Stimulated activated CD8-positive, alpha-beta memory T cell treated with anti-CD3 and anti-CD28 coated beads, Interleukin-4, amount 100 ng/mL, for 24 hours (primary cell): ENCODE data around the gene TNFRSF6B.
"Not testable (repeated sequence)": the region's sequence is repeated elsewhere in the genome, so short reads cannot be mapped to it uniquely, and the experiment has no call there.

Experiments used
- DNase-seq: peaks from one replicate; pipeline ENCODE4 v3.0.0-alpha.2; 2020; ENCODE audit warnings: low read depth

TNFRSF6B gene, protein sequence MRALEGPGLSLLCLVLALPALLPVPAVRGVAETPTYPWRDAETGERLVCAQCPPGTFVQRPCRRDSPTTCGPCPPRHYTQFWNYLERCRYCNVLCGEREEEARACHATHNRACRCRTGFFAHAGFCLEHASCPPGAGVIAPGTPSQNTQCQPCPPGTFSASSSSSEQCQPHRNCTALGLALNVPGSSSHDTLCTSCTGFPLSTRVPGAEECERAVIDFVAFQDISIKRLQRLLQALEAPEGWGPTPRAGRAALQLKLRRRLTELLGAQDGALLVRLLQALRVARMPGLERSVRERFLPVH

DNA sequence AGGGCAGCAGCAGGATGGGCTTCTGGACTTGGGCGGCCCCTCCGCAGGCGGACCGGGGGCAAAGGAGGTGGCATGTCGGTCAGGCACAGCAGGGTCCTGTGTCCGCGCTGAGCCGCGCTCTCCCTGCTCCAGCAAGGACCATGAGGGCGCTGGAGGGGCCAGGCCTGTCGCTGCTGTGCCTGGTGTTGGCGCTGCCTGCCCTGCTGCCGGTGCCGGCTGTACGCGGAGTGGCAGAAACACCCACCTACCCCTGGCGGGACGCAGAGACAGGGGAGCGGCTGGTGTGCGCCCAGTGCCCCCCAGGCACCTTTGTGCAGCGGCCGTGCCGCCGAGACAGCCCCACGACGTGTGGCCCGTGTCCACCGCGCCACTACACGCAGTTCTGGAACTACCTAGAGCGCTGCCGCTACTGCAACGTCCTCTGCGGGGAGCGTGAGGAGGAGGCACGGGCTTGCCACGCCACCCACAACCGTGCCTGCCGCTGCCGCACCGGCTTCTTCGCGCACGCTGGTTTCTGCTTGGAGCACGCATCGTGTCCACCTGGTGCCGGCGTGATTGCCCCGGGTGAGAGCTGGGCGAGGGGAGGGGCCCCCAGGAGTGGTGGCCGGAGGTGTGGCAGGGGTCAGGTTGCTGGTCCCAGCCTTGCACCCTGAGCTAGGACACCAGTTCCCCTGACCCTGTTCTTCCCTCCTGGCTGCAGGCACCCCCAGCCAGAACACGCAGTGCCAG is at the start of gene TNFRSF6B:
TNFRSF6B (plus strand) TSS at position 25 of the 729 bp plus-strand sequence; CDS start at position 141, 116 bp downstream.
- no peak for DNase-seq

DNA sequence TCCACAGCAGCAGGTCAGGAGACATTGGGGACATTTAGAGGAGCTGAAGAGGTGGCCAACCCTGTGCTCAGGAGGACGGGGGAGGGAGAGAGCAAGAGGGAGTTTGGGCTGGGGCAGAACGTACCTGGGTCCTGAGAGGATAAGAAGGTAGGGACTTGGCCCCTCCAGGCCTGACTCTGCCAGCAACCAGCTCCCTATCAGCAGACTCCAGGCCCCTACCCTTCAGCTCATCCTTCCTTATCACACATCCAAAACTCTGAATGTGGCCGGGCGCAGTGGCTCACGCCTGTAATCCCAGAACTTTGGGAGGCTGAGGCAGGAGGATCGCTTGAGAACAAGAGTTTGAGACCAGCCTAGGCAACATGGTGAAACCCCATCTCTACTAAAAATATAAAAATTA is 48.3 kb upstream of the TNFRSF6B start:
- no peak for DNase-seq

DNA sequence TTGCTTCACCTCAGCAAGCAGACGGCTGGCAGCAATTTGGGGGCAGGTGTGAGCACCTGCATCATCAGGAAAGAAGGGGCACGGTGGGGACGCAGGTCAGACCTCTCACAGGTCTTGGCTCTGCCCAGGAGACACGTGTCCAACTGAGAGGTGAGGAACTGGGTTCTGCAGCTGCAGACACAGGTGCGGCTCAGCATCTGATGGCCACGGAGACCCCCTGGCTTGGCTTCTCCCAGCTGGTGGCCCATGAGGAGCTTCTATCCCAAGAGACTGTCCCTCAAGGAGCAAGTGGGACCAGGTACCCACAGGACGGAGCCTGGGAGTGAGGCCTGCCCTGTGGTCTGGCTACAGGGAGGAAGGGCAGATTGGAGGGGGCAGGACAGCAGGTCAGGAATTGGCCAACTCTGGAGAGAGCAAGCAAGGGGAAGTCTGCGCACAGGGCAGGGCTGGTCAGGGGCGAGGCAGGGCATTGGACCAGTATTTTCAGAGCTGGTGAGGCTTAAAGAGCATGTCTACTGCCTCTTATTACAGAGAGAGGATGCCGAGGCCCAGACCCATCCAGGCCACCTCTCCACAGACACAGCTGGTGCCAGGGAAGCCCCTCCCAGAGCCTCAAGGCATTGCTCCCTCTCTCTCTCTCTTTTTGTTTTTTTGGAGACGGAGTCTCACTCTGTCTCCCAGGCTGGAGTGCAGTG is 47.4 kb upstream of the TNFRSF6B start:
- DNase-seq = no peak

DNA sequence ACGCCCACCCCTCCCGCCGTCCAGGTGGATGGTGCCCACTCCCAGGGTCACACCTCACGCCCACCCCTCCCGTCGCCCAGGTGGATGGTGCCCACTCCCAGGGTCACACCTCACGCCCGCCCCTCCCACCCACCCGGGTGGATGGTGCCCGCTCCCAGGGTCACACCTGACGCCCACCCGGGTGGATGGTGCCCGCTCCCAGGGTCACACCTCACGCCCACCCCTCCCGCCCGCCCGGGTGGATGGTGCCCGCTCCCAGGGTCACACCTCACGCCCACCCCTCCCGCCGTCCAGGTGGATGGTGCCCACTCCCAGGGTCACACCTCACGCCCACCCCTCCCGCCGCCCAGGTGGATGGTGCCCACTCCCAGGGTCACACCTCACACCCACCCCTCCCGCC is 46.0 kb upstream of the TNFRSF6B start:
- DNase-seq = not testable (repeated sequence)

DNA sequence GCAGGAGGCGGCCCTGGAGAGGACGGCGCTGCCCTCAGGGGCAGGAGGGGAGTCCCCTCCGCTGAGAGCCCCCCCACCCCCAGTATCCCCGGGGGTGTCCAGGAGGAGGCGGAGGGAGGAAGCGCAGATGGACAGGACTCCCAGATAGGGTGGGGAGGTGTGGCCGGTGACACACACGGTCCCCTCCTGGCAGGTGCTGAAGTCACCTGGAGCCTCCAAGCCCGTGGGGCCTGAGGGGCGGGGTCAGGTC is 44.6 kb upstream of the TNFRSF6B start:
- no peak for DNase-seq

DNA sequence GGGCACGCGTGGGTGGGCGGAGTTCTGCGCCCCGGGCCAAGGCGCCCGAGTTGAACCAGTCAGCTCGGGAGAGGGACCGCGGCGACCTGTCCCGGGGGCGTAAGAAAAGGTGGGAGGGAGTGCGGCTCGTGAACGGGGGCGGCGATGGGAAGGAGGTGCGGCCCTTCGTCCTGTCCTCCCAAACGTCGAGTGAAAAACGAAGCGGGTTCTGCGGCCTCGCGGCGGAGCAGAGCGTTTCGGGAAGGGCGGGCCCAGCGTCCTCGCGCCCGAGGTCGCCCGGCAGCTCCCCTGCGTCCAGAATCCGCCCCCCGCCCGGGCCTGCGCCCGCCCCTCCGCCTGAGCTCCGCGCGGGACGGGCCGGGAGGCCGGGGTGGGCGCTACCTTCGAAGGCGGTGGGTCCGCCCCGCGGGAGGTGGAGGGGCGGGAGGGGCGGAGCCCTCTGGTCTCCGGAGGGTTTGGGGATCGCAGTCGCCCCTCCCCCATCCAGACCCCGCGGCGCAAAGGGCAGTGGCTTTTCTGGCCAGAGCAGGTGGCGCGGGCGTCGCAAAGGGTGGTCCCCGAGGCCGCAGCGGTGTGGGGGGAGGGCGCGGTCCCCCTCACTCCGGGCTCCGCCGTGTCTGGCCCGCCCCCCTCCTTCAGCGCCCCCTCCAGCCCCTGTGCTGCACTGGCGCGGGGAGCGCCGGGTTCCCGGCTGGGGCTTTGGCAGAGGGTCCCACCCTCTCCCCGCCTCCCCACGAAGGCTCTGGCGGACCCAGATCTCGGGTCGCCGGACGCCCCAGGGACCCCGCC is 44.1 kb upstream of the TNFRSF6B start:
- DNase-seq = no peak

DNA sequence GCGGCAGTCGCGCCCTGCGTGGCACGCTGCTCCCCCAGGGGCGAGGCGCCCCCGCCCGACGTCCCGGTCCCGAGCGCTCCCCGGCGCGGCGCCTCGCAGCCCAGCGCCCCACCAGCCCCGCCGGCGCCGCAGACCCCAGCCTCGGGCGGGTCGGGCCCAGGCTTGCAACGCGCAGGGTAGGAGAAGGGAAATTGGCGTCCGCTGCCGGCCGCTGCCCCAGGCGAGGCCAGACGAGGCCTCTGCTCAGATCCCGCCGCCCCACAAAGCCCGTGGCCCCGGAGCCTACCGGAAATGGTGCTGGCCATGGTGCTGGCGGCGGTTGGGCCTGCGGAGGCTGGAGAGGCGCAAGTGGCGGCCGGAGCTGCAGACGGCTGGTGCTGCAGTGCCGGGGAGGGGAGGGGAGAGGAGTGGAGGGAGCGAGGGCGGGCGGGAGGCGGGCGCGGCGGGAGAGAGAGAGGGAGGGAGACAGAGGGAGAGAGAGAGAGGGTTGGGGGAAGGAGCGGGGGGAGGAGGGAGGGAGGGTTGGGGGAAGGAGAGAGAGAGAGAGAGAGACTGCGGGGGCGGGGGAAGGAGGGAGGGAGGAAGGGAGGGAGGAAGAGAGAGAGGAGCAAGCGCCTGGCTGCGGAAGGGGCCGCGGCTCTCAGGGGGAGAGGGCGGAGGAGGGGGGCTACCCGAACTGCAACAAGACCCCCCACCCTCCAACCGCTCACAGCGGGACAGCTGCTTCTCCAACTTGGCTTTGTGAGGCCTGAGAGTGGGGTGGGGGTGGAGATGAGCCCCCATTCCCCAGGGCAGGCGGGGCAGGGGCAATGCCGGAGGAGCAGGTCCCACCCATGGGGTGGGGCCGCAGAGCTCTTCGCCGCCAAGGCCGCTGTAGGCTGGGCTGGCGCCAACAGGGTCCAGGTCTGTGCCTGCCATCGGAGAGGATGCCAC is 43.1 kb upstream of the TNFRSF6B start, which contains the start of gene STMN3:
STMN3 (minus strand) TSS at position 384 of the 933 bp plus-strand sequence; CDS start at position 305, 79 bp downstream.
- DNase-seq = peak; percentile 57

DNA sequence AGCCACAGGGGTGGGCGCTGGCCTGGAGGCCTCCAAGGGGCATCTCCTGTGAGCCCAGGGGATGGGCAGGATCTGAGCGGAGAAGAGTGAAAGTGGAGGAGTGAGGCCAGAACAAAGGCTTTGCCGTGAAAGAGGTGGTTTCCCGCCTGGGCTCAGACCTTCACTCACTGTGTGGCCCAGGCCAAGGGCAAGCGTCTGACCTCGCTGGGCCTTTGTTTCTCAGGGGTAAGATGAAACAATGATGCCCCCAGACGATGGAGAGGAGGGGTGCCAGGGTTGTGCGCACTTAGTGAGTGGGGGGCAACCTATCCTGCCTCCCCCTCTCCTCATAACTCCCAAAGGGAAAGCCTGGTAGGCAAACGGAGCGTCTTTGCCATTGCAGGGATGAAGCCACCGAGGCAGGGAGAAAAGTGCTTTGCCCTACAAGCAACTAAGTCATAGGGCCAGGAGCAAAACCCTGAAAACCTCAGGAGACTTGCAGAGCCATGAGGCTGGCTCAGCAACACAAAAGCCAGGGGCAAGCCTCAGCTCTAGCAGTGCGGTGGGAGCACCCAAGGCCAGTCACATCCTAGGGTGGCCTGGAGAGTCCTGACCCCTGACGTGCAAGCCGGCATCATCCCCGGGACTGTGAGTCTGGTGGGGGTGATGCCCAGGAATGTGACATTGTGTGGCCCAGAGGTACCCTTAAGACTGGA is 42.3 kb upstream of the TNFRSF6B start:
- no peak for DNase-seq

DNA sequence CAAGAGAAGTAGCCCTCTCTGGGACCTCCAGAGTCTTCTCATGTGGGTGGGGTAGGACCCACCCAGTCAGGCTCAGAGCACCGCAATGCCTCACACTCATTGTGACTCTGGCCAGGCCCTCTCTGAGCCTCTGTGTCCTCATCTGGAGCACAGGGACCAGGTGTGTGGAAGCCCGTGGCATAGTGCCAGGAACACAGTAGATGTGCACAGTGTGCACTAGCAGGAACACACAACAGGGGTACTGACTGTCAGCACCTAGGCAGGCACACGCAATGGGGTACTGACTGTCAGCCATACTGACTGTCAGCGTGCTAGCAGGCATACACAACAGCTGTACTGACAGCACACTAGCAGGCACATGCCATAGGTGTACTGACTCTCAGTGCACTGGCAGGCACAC is 41.2 kb upstream of the TNFRSF6B start:
- no peak for DNase-seq

DNA sequence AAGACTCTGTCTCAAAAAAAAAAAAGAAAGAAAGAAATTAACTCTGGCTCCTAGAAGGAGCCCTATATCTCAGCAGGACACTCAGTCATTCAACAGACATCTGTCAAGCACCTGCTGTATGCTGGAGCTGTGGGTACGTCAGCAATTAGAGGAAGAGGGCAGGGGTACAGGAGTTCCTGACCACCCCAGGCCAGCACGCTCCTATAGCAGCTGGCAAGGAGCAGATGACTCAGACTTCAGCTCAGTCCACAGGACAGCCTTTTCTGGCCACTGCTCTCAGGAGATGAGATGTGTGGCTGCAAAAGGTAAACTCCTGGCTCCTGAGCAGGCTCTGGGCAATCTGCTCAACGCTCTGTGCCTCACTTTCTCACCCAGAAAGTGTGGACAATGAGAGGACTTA is 40.0 kb upstream of the TNFRSF6B start:
- DNase-seq = no peak

DNA sequence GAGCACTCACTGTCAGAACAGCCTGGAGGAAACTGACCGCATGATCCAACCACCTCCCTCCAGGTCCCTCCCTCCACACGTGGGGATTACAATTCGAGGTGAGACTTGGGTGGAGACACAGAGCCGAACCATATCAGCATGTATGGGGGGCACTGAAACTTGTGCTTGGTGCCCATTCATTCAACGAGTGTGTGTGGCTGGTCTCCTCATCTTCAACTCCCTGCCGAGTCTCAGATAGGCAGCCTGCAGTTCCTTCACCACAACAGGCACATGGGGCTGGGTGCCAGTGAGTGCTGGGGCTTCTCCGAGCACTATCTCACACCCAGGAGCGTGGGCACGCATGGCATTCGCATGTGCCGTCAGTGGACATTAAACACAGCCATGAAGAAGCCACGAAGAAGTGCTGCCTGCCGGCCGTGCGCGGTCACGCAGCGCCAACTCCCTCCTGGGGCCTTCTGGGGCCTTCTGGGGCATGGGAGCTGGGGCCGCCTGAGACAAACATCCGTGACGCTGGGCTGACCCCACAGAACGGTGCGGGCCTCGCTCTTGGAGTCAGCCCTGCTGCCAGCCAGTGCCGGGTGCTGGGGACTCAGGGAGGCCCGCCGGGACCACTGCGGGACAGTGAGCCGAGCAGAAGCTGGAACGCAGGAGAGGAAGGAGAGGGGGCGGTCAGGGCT is 39.1 kb upstream of the TNFRSF6B start:
- DNase-seq = no peak

DNA sequence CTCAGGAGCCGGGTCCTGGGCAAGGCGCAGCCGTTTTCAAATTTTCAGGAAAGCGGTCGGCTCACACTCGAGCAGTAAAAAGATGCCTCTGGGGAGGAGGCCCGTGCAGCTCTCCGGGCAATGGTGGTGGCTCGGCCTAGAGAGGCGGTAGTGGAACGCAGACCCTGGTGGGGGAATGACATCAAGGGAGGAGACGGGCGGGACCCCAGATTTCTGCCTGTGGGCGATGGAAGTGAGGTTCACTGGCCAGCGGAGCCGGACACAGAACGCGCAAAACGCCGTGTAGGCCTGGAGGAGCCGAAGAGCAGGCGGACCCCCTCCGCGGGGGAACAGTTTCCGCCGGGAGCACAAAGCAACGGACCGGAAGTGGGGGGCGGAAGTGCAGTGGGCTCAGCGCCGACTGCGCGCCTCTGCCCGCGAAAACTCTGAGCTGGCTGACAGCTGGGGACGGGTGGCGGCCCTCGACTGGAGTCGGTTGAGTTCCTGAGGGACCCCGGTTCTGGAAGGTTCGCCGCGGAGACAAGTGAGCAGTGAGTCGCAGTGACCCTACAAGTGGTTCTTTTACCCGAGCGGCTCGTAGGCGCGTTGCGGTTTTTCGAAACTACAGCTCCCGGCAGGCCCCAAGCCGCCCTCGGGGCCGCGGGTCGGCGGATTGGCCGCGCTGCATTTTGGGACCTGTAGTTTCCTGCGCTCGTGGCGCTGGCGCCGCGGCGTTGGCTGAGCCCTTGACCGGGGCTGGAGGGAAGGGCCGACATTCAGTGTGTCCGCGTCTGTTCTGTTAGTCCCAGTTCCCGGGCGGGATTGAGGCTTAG is 38.3 kb upstream of the TNFRSF6B start, which contains the start of gene RTEL1:
RTEL1 (plus strand) TSS at position 376 of the 812 bp plus-strand sequence. CDS start 1,091 bp downstream, outside the sequence.
- DNase-seq = peak; percentile 82

DNA sequence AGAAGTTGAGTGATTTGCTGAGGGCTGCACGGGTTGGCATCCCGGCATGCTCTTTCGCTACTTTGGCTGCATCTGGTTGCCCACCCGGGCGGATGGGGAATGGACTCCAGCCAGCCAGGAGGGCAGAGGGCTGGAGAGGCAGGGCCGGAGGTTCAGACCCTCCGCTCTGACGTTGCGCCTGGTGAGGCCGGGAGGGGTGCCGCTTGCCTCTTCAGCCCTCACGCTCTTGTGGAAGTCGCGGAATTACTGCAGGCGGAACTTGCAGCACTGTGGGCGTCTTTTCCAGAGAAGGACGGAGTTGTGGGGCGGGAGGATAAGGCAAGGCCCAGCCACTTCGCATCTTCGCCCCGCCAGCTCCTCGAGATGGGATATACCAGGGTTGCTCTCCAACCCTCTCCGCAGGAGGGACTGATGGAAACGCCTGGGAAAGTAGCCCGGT is 37.7 kb upstream of the TNFRSF6B start:
- no peak for DNase-seq

DNA sequence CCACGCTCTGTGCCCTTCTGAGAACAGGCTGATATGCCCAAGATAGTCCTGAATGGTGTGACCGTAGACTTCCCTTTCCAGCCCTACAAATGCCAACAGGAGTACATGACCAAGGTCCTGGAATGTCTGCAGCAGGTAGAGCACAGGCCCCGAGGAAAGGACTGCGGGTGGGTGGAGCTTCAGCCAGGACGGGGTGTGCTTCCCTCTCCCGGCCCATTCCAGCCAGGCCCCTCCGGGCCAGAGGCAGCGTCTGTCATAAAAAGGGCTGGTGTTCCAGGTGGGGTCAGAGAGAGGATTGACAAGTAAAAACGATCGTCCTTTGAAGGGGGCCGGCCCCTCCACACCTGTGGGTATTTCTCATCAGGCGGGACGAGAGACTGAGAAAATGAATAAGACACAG is 37.1 kb upstream of the TNFRSF6B start:
- DNase-seq = no peak

DNA sequence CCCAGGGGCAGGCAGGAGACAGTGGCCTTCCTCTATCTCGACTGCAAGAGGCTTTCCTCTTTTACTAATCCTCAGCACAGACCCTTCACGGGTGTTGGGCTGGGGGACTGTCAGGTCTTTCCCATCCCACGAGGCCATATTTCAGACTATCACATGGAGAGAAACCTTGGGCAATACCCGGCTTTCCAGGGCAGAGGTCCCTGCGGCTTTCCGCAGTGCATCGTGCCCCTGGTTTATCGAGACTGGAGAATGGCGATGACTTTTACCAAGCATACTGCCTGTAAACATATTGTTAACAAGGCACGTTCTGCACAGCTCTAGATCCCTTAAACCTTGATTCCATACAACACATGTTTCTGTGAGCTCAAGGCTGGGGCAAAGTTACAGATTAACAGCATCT is 36.3 kb upstream of the TNFRSF6B start:
- DNase-seq = not testable (repeated sequence)

DNA sequence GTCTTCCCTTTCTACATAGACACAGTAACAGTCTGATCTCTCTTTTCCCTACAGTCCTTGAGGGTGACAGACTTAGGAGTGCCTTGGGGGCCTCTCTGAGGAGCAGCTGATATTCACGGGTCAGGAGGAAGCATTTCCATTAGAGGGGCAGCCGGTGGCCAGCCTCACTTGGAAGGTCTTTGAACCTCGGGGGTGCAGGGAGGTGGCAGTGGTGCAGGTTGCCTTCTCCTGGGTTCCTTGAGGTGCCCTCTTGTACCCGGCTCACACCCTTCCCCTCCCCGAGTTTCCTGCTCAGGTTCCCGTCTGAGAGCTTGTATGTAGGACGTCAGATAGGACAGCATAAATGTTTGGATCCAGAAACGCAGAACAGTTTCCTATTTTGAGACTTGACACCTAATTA is 35.8 kb upstream of the TNFRSF6B start:
- DNase-seq = no peak

DNA sequence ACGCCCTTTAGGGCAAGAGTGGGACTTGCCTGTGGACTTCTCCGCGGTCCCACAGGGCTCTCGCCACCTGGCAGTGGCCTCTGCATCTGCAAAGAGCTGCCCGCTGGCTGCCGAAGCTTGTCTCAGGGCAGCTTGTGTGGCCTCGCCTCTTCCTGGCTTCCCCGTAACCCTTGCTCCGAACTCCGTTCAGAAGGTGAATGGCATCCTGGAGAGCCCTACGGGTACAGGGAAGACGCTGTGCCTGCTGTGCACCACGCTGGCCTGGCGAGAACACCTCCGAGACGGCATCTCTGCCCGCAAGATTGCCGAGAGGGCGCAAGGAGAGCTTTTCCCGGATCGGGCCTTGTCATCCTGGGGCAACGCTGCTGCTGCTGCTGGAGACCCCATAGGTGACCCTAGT is 35.3 kb upstream of the TNFRSF6B start:
- no peak for DNase-seq

DNA sequence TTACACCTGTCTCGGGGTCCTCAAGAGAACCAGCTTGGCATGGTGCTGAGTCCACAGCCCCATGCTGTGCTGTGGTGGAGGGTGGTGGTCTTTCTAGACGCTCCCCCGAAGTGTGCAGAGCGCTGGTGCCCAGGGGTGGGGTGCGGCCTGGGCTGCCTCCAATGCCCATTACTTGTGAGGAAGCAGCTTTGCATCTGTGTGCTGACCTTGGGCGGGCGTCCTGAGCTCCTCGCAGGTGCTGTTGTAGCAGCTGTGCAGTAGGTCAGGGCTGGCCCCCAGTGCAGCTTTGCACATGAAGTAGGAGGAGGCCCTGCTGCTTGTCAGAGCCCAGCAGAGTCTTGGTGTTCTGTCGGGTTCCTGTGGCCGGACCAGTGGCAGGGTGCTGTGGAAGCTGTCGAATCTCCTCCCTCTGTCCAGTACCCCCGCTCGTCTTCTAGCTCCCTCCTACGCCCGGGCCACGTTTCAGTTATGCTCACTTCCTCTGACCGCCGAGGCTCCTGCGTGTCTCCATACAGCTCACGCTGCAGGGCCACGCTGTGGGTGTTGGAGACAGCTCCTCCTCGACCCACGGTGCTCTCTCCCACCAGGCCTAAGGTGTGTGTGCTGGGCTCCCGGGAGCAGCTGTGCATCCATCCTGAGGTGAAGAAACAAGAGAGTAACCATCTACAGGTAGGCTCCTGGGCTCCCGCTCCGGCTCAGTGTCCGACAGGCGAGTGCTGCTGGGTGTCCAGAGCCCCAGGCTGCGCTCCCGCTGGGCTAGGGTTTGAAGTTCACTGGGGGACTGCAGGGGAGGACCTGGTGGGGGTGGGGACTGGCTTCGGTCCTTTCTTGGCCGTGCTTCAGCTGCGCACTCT is 34.3 kb upstream of the TNFRSF6B start:
- DNase-seq = no peak
